ENCODE measurements around the gene HSPB8.

GRCh38 chr12:119229837-119230236 is 51.1 kb downstream of the HSPB8 start:
- TF ChIP-seq POLR2A (IDR thresholded peaks at IDR 0.05): no peak
- no peak for TF ChIP-seq CTCF (IDR thresholded peaks at IDR 0.05)
- no peak for TF ChIP-seq EP300 (IDR thresholded peaks at IDR 0.05)

Measured in sigmoid colon (tissue), 4 donors.